HG02970 (cell line): ENCODE data around the gene OR51M1.

Experiments used
- ATAC-seq: cut with Tn5 transposase; IDR thresholded peaks from one replicate; pipeline ENCODE4 v1.9.1; 2021; ENCODE audit warnings: mild to moderate bottlenecking, moderate library complexity, moderate number of reproducible peaks; ENCODE audit not compliant: unreplicated experiment, low FRiP score

Gene OR51M1

DNA sequence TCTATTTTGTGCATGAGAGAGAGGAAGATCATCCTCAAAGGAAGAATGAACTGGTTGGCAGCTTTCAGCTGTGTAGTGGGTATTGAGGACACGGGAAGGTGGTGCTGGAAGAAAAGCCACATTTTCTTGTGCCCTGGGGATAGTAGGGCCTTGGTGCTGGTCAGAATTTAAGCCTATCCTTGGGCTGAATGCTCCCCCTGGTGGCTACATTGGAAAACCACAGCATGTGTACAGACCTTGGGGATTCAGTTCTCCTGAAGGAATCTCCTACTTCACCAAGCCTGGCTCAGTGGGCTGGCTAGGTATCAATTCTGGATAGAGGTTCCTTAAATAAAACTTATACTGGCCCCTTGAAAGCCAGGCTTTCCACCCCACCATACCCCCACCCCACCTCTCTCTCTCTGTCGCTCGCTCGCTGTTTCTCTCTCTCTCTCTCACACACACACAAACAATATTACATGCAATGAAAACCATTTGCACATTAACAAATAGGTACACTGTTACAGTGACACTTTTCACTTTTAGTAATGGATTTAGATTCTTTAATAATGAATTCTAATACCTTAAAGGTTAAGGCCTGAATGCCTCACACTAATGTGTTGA is 2.8 kb upstream of the OR51M1 start:
- ATAC-seq = peak; percentile 80

- no peak for ATAC-seq
Measured at GRCh38 chr11:5384335-5384734, 723 bp downstream of the OR51M1 start.

DNA sequence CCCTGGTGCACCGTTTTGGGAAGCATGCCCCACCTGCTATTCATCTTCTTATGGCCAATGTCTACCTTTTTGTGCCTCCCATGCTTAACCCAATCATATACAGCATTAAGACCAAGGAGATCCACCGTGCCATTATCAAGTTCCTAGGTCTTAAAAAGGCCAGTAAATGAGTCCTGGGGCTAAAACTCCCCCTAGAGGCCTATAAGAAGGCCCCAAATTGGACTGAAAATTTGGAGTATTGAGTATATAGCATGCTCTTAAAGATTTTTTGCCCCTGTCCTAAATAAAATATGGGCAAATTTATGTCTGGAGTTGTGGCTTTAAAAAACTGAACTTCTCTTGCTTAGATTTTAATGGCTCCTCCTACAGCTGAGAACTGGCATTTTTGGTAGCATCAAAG is 6.6 kb downstream of the OR51M1 start:
- ATAC-seq = no peak

DNA sequence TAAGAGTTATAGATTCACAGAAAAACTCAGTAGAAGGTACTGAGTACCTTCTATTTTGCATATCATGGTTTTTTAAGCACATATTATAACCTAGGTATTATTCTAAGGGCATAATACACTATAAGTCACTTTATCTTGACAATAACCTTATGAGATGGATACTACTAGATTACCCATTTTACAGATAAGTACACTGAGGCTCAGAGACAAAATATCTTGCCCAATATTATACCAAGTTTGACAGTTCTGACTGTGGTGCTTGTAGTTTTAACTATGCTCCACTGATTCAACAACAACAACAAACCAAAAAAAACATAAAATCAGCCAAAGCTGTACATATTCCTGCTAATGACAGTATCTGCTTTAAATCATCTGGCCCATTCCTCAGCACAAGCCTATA is 10.5 kb downstream of the OR51M1 start:
- ATAC-seq = no peak

- ATAC-seq = no peak
Measured at GRCh38 chr11:5398936-5399335, 15.3 kb downstream of the OR51M1 start.

DNA sequence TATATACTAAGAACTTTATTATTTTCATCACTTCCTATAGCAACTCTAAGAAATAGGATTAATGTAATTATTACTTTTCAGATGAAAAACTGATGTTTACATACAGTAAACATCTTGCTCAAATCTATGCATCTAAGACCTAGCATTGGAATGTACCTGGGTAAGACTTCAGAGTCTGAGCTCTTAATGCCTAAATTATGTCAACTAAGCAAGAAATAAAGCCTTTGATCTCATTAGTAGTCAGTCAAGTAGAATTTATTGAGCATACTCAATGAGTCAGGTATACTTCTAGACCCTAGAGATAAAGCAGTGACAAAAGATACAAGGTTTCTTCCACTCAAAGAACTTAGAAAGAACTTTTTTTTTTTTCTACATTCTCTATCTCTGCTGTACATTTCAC is 21.6 kb downstream of the OR51M1 start:
- no peak for ATAC-seq

DNA sequence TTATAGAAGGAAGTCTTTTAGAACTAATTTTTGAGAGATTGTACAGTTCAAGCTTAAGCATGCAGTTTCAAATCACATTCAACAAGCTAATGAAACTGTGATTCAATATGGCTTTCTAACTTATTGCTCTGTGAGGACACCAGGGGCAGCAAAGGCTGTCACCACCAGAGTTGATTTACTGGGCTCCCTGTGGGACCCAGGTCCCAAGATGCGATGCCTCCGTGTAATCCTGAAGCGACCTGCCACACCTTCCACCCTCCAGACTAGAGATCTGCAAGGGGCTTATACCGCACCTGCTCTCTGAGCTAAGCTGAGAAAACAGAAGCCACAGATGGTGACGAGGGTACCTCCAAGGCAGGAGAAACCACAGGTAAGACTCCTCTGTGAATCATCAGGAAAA is 37.4 kb downstream of the OR51M1 start:
- ATAC-seq = no peak

DNA sequence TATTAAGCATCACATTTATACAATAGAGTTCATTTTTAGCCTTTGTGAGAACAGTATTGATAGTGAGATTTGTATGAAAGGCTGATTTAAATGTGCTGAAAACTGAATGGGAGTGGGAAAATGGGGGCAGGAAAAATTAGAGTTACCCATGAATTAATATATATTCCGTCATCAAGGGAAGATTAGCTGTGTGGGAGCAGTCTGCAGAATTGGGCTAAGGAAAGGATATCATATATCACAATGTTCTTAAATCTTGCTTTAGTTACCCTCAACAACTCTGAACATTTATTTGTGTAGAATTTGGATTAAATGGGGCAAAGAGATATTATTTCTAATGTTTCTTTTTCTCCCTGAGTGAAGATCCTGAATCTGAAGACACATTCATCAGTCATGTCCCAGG is 38.2 kb downstream of the OR51M1 start, which contains the start of gene OR51Q1:
OR51Q1 (plus strand) TSS at position 301 of the 400 bp plus-strand sequence; CDS start at position 391, 90 bp downstream.
- ATAC-seq = no peak

DNA sequence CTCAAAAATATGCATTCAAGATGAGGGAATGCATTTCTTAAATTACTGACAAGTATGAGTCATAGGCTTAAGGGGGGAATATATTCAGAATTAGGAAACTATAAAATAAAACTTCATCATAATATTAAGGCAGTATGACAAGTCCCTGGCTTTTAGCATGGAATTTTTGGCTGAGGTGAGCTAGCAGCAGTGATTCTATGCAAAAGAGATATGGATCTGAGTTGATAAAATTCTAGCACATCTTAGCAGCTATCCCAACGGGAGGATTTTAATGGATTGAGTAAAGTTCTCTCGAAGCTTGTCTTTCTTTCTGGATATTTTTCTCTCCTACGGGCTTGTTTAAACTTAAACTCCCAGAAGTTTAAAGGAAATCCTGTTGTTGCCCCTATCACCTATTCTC is 39.5 kb downstream of the OR51M1 start:
- ATAC-seq = no peak

DNA sequence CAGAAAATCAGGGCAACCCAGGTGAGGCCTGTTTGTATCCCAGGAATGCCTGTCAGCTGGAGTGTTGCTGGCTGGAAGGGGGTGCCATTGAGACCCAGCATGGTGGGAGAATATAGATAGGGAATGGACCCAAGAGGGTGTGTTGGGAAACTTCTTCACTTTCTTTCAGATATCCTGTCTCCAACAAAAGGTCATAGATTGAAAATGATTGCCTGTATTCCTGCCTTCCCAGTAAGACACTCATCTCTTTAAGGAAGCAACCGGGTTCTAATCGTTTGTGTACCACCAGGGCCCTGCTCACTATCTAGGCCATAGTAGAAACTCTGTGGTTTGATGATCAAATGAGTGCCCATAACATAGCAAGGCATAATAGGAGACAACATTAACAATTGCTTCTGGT is 57.8 kb downstream of the OR51M1 start, which contains the start of gene OR51I1:
OR51I1 (minus strand) TSS at position 101 of the 400 bp plus-strand sequence; CDS start at position 101, 0 bp downstream.
- ATAC-seq = no peak
